HEK293 (cell line): ENCODE measurements around the gene LEP.

Experiments
- CTCF ChIA-PET: fragments of 350-600 bp; formaldehyde crosslinking; extraction: SDS; loops from one replicate; lab custom pipeline; 2021; ENCODE audit warnings: antibody characterized with exemption; lab: Yijun Ruan, JAX
- POLR2A ChIA-PET: fragments of 300-600 bp; formaldehyde crosslinking; extraction: SDS; loops from one replicate; lab custom pipeline; 2020; ENCODE audit warnings: antibody characterized with exemption, inconsistent platforms; lab: Yijun Ruan, JAX
- H3K27ac ChIP-seq: fragments of 200-500 bp; sonication (Bioruptor generic); 2 replicates; pipeline ENCODE4 v1.5.1; 2014; ENCODE audit warnings: low read depth, low read length, control low read depth, inconsistent platforms; ENCODE audit errors: extremely low read depth
- H3K36me3 ChIP-seq, 2 experiments: fragments of 200-500 bp in 1 of 2; sonication (Bioruptor generic) in 1 of 2; 1 replicate in 1 of 2; 2 replicates in 1 of 2; pipeline ENCODE4 v1.5.1; 2014 to 2017; ENCODE audit warnings: inconsistent platforms in 2 of 2, low read length in 2 of 2; ENCODE audit not compliant: control insufficient read depth in 2 of 2, insufficient read depth in 1 of 2
- H3K4me1 ChIP-seq: fragments of 200-500 bp; sonication (Bioruptor generic); 2 replicates; pipeline ENCODE4 v1.5.1; 2014; ENCODE audit warnings: mild to moderate bottlenecking, low read length, inconsistent platforms; ENCODE audit not compliant: control insufficient read depth, insufficient read depth
- H3K4me3 ChIP-seq: 2 replicates; pipeline ENCODE4 v1.5.1; 2011; ENCODE audit warnings: low read depth, mild to moderate bottlenecking, control low read depth, low read length, moderate library complexity
- H3K9me3 ChIP-seq: fragments of 200-500 bp; sonication (Bioruptor generic); 2 replicates; pipeline ENCODE4 v1.5.1; 2014; ENCODE audit warnings: low read depth, low read length, inconsistent platforms; ENCODE audit not compliant: control insufficient read depth, insufficient read depth
- GLI2 ChIP-seq: fragments of 450-650 bp; formaldehyde crosslinking; IDR thresholded peaks from 2 replicates; pipeline ENCODE4; 2017; ENCODE audit warnings: missing biosample characterization, missing genetic modification characterization, low read depth, borderline replicate concordance
- HOXA7 ChIP-seq: sonication (generic); formaldehyde crosslinking; IDR thresholded peaks from 2 replicates; pipeline ENCODE4 v1.8.1; 2022; ENCODE audit warnings: missing genetic modification reagents, borderline replicate concordance
- YY2 ChIP-seq: fragments of 450-650 bp; formaldehyde crosslinking; IDR thresholded peaks from 2 replicates; pipeline ENCODE4 v1.5.1; 2016; ENCODE audit warnings: missing biosample characterization, missing genetic modification characterization
- ZFP41 ChIP-seq: fragments of 450-650 bp; formaldehyde crosslinking; IDR thresholded peaks from 2 replicates; pipeline ENCODE4 v1.5.1; 2016; ENCODE audit warnings: missing biosample characterization, missing genetic modification characterization, borderline replicate concordance
- ZNF239 ChIP-seq: fragments of 450-650 bp; formaldehyde crosslinking; IDR thresholded peaks from 2 replicates; pipeline ENCODE4 v1.5.1; 2016; ENCODE audit warnings: missing biosample characterization, missing genetic modification characterization
- ZNF391 ChIP-seq: fragments of 450-650 bp; formaldehyde crosslinking; IDR thresholded peaks from 2 replicates; pipeline ENCODE4 v1.5.1; 2016; ENCODE audit warnings: low read depth, missing biosample characterization, missing genetic modification characterization, borderline replicate concordance
- ZNF423 ChIP-seq: fragments of 450-650 bp; formaldehyde crosslinking; IDR thresholded peaks from 2 replicates; pipeline ENCODE4 v1.5.1; 2016; ENCODE audit warnings: missing biosample characterization, missing genetic modification characterization
- ZNF571 ChIP-seq: fragments of 450-650 bp; formaldehyde crosslinking; IDR thresholded peaks from 2 replicates; pipeline ENCODE4 v1.5.0; 2017; ENCODE audit warnings: missing biosample characterization, missing genetic modification characterization
- ZNF654 ChIP-seq: fragments of 450-650 bp; formaldehyde crosslinking; IDR thresholded peaks from 2 replicates; pipeline ENCODE4 v1.5.1; 2016; ENCODE audit warnings: low read depth, missing biosample characterization, missing genetic modification characterization
- ZNF768 ChIP-seq: fragments of 450-650 bp; formaldehyde crosslinking; IDR thresholded peaks from 2 replicates; pipeline ENCODE4 v1.5.1; 2018; ENCODE audit warnings: missing biosample characterization, mild to moderate bottlenecking, missing genetic modification characterization
- ZSCAN23 ChIP-seq: fragments of 450-650 bp; formaldehyde crosslinking; IDR thresholded peaks from 2 replicates; pipeline ENCODE4 v1.5.1; 2016; ENCODE audit warnings: missing biosample characterization, missing genetic modification characterization
- TF ChIP-seq, protein P1 (sequence below): fragments of 450-650 bp; formaldehyde crosslinking; IDR thresholded peaks from 2 replicates; pipeline ENCODE4 v1.5.1; 2016; ENCODE audit warnings: missing biosample characterization, missing genetic modification characterization
- TF ChIP-seq, protein P2 (sequence below): fragments of 450-650 bp; formaldehyde crosslinking; IDR thresholded peaks from 2 replicates; pipeline ENCODE4 v1.5.1; 2017; ENCODE audit warnings: missing biosample characterization, missing genetic modification characterization
- TF ChIP-seq, protein P3 (sequence below): fragments of 450-650 bp; formaldehyde crosslinking; IDR thresholded peaks from 2 replicates; pipeline ENCODE4 v1.5.1; 2017; ENCODE audit warnings: missing biosample characterization, missing genetic modification characterization
- TF ChIP-seq, protein P4 (sequence below): fragments of 450-650 bp; formaldehyde crosslinking; IDR thresholded peaks from 2 replicates; pipeline ENCODE4 v1.5.1; 2016; ENCODE audit warnings: missing biosample characterization, missing genetic modification characterization
- TF ChIP-seq, protein P5 (sequence below): fragments of 450-650 bp; formaldehyde crosslinking; conservative IDR thresholded peaks from 2 replicates; pipeline ENCODE4 v1.5.1; 2016; ENCODE audit warnings: low read depth, missing biosample characterization, missing genetic modification characterization

The LEP gene

DNA sequence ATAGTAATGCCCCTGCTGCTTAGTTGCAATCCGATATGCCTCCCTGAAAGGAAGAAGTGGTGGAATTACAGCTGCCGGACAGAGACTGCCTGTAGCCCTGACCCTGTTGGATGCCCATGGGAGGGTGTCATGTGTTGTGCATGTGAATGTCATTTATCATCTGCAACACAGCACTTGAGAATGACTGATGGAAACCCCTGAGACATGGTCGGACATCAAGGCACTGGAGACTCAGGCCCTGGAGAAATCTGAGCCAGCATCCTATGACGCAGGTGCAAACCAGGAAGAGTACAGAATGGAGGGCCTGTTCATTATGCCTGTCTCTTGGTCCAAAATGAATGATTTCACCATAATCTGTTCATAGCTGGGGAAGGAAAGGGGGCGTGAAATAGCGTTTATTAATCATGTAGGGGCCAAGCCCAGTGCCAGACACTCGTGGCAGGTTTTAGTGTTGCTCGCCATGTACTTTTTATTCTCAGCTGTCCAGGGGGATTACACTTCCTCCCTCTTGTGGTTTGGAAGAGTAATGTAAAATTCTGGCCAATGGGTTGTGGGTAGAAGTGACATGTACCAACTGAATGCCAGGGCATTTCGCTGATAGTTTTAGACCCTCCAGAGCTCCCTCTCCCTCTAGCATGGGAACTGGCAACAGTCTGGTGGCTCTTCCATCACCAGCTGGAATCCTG is 23.0 kb upstream of the LEP start:
- H3K4me1 ChIP-seq, result no peaks in the 10 kb centered on the region

More for the DNA sequence above, 23.0 kb upstream of the LEP start:
- H3K27ac ChIP-seq, result no peak overlapping the region
- H3K36me3 ChIP-seq, result no peaks in the 10 kb centered on the region
- no peak overlapping the region for H3K4me3 ChIP-seq
- ChIA-PET CTCF (interaction anchor here (0.6 to 6.3 kb wide), 6 partner anchors 8 to 712 kb away, joined by 3 to 47 read pairs (median 4); no protein-coding TSS in a partner anchor), POLR2A (interaction anchor here (0.9 kb wide), 1 partner anchor 8 kb away, joined by 8 read pairs; no protein-coding TSS in a partner anchor)
- TF ChIP-seq ZNF768 (no peak), GLI2 (tag by site-specific recombination) (no peak), YY2 (tag by site-specific recombination) (no peak), HOXA7 (CRISPR knock-in tag) (no peak), ZNF571 (tag by site-specific recombination) (no peak), ZNF654 (tag by site-specific recombination) (no peak), ZNF391 (no peak), ZSCAN23 (no peak), ZNF423 (no peak), ZFP41 (tag by site-specific recombination) (no peak), ZNF239 (tag by site-specific recombination) (no peak)
- TF ChIP-seq, protein P1, sequence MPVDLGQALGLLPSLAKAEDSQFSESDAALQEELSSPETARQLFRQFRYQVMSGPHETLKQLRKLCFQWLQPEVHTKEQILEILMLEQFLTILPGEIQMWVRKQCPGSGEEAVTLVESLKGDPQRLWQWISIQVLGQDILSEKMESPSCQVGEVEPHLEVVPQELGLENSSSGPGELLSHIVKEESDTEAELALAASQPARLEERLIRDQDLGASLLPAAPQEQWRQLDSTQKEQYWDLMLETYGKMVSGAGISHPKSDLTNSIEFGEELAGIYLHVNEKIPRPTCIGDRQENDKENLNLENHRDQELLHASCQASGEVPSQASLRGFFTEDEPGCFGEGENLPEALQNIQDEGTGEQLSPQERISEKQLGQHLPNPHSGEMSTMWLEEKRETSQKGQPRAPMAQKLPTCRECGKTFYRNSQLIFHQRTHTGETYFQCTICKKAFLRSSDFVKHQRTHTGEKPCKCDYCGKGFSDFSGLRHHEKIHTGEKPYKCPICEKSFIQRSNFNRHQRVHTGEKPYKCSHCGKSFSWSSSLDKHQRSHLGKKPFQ, result no peak
- TF ChIP-seq, protein P2, sequence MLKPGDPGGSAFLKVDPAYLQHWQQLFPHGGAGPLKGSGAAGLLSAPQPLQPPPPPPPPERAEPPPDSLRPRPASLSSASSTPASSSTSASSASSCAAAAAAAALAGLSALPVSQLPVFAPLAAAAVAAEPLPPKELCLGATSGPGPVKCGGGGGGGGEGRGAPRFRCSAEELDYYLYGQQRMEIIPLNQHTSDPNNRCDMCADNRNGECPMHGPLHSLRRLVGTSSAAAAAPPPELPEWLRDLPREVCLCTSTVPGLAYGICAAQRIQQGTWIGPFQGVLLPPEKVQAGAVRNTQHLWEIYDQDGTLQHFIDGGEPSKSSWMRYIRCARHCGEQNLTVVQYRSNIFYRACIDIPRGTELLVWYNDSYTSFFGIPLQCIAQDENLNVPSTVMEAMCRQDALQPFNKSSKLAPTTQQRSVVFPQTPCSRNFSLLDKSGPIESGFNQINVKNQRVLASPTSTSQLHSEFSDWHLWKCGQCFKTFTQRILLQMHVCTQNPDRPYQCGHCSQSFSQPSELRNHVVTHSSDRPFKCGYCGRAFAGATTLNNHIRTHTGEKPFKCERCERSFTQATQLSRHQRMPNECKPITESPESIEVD, result no peak
- TF ChIP-seq, protein P3, sequence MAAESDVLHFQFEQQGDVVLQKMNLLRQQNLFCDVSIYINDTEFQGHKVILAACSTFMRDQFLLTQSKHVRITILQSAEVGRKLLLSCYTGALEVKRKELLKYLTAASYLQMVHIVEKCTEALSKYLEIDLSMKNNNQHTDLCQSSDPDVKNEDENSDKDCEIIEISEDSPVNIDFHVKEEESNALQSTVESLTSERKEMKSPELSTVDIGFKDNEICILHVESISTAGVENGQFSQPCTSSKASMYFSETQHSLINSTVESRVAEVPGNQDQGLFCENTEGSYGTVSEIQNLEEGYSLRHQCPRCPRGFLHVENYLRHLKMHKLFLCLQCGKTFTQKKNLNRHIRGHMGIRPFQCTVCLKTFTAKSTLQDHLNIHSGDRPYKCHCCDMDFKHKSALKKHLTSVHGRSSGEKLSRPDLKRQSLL (tag by site-specific recombination), result no peak
- TF ChIP-seq, protein P4, sequence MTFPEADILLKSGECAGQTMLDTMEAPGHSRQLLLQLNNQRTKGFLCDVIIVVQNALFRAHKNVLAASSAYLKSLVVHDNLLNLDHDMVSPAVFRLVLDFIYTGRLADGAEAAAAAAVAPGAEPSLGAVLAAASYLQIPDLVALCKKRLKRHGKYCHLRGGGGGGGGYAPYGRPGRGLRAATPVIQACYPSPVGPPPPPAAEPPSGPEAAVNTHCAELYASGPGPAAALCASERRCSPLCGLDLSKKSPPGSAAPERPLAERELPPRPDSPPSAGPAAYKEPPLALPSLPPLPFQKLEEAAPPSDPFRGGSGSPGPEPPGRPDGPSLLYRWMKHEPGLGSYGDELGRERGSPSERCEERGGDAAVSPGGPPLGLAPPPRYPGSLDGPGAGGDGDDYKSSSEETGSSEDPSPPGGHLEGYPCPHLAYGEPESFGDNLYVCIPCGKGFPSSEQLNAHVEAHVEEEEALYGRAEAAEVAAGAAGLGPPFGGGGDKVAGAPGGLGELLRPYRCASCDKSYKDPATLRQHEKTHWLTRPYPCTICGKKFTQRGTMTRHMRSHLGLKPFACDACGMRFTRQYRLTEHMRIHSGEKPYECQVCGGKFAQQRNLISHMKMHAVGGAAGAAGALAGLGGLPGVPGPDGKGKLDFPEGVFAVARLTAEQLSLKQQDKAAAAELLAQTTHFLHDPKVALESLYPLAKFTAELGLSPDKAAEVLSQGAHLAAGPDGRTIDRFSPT (tag by site-specific recombination), result no peak
- TF ChIP-seq, protein P5, sequence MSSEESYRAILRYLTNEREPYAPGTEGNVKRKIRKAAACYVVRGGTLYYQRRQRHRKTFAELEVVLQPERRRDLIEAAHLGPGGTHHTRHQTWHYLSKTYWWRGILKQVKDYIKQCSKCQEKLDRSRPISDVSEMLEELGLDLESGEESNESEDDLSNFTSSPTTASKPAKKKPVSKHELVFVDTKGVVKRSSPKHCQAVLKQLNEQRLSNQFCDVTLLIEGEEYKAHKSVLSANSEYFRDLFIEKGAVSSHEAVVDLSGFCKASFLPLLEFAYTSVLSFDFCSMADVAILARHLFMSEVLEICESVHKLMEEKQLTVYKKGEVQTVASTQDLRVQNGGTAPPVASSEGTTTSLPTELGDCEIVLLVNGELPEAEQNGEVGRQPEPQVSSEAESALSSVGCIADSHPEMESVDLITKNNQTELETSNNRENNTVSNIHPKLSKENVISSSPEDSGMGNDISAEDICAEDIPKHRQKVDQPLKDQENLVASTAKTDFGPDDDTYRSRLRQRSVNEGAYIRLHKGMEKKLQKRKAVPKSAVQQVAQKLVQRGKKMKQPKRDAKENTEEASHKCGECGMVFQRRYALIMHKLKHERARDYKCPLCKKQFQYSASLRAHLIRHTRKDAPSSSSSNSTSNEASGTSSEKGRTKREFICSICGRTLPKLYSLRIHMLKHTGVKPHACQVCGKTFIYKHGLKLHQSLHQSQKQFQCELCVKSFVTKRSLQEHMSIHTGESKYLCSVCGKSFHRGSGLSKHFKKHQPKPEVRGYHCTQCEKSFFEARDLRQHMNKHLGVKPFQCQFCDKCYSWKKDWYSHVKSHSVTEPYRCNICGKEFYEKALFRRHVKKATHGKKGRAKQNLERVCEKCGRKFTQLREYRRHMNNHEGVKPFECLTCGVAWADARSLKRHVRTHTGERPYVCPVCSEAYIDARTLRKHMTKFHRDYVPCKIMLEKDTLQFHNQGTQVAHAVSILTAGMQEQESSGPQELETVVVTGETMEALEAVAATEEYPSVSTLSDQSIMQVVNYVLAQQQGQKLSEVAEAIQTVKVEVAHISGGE (tag by site-specific recombination), result no peak
- no peaks in the 10 kb centered on the region for H3K9me3 ChIP-seq
